Upper lobe of right lung (tissue), 1 donor: ENCODE data around the gene SMC6. TPM values are rescaled to one million over a fixed set of nuclear protein-coding genes. Genes with fewer than 3 reads are reported as not detected.
A peak's percentile ranks its signal among the peaks of the same experiment; 100 is the strongest.

Source experiments
- ATAC-seq: fragments of 200-7000 bp; cut with Tn5 transposase; one replicate; pipeline ENCODE4 v1.9.1; 2020; ENCODE audit warnings: mild to moderate bottlenecking, moderate library complexity
- DNase-seq: peaks from one replicate; pipeline ENCODE4 v3.0.0-alpha.2; 2020
- H3K27ac ChIP-seq: fragments of 200-600 bp; one replicate; pipeline ENCODE4 v1.8.0; 2022
- H3K27me3 ChIP-seq: fragments of 200-600 bp; one replicate; pipeline ENCODE4 v1.8.0; 2022; ENCODE audit warnings: mild to moderate bottlenecking
- H3K36me3 ChIP-seq: fragments of 200-600 bp; one replicate; pipeline ENCODE4 v1.8.0; 2022
- H3K4me1 ChIP-seq: fragments of 200-600 bp; one replicate; pipeline ENCODE4 v1.8.0; 2022
- H3K4me3 ChIP-seq: fragments of 200-600 bp; one replicate; pipeline ENCODE4 v1.8.0; 2022; ENCODE audit warnings: mild to moderate bottlenecking
- H3K9me3 ChIP-seq: fragments of 200-600 bp; one replicate; pipeline ENCODE4 v1.8.0; 2022
- intact Hi-C: fragments of 100-400 bp; cut with DNase I; formaldehyde crosslinking; loops from one replicate; pipeline ENCODE4 v1.11.0; 2022
- total RNA-seq: library from RNA; stranded (reverse); fragmentation: NEBNext Ultra II Directional; extraction: Animal tissue kit (Norgen Biotek cat#: 25700); gene quantifications from one replicate; pipeline ENCODE4 v1.2.1, GENCODE V29; 2021
- TF ChIP-seq, protein P1 (sequence below): fragments of 200-600 bp; IDR thresholded peaks from one replicate; pipeline ENCODE4 v1.8.0; 2022; ENCODE audit warnings: antibody characterized with exemption
- donor health status: DM: no; HTN: yes; CAD: no; lungs with severe emphysema.

SMC6 gene
- total RNA-seq, 1 donor from 2014 or later, result 16.0 TPM

GRCh38 chr2:17791121-17791816 is 37.7 kb upstream of the SMC6 start:
- Histone ChIP-seq H3K27me3 (no peaks in the 10 kb centered on the region), H3K9me3 (no peaks in the 10 kb centered on the region), H3K4me3 (no peak overlapping the region), H3K36me3 (no peaks in the 10 kb centered on the region), H3K27ac (no peak overlapping the region), H3K4me1 (peaks cover 11% of the 10 kb centered on the region)
- intact Hi-C loops, result no loop called here
- no peak for DNase-seq
- TF ChIP-seq, protein P1, sequence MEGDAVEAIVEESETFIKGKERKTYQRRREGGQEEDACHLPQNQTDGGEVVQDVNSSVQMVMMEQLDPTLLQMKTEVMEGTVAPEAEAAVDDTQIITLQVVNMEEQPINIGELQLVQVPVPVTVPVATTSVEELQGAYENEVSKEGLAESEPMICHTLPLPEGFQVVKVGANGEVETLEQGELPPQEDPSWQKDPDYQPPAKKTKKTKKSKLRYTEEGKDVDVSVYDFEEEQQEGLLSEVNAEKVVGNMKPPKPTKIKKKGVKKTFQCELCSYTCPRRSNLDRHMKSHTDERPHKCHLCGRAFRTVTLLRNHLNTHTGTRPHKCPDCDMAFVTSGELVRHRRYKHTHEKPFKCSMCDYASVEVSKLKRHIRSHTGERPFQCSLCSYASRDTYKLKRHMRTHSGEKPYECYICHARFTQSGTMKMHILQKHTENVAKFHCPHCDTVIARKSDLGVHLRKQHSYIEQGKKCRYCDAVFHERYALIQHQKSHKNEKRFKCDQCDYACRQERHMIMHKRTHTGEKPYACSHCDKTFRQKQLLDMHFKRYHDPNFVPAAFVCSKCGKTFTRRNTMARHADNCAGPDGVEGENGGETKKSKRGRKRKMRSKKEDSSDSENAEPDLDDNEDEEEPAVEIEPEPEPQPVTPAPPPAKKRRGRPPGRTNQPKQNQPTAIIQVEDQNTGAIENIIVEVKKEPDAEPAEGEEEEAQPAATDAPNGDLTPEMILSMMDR, result no peak
- peak; percentile 16 for ATAC-seq

DNA sequence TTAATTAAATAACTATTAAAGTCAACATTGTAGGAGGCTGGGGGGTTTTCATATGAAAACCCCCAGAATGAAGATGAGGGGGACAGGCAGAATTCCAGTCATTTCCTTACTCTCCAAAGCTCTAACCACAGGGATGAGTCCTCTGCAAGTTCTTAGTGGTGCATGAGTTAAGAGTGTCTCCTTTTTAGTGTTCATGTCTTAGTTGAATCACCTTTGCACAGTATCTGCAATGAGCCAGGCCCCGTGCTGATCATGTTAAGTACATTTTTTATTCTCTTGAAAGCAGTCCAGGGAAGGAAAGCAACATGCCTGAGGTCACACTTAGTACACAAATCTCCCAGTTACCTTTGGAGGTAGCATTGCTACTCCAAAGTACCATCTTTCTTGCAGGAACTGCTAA is 36.9 kb upstream of the SMC6 start:
- TF ChIP-seq, protein P1, result no peak
- Histone ChIP-seq H3K9me3 (no peaks in the 10 kb centered on the region), H3K4me1 (peaks cover 11% of the 10 kb centered on the region), H3K36me3 (no peaks in the 10 kb centered on the region), H3K27me3 (no peaks in the 10 kb centered on the region), H3K4me3 (no peak overlapping the region), H3K27ac (no peak overlapping the region)
- DNase-seq (no peak), ATAC-seq (no peak)
- intact Hi-C loops, result no loop called here

GRCh38 chr2:17788773-17789172 is 35.2 kb upstream of the SMC6 start:
- no peaks in the 10 kb centered on the region for H3K27me3 ChIP-seq
- ATAC-seq (no peak), DNase-seq (no peak)
- peaks cover 11% of the 10 kb centered on the region for H3K4me1 ChIP-seq
- H3K27ac ChIP-seq, result no peak overlapping the region
- no peaks in the 10 kb centered on the region for H3K9me3 ChIP-seq
- TF ChIP-seq, protein P1, result no peak
- no peak overlapping the region for H3K4me3 ChIP-seq
- intact Hi-C loops, result no loop called here
- no peaks in the 10 kb centered on the region for H3K36me3 ChIP-seq

DNA sequence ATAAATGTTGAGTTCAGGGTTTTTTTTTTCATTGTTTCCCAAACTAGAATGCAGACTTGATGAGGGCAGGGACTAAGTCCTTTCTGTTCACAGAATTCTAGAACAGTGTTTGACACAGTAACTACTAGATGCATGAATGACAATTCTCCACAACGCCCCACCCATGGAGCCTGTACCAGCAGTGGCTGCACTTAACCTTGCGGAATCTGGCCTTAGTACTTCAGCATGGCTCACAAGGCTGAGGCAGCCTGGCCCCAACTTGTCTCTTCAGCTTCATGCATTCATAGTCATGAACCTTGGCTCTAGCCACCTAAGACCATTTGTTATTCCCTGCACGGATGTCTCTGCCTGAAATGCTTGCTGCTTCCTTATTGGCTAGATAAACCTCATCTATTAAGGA is 33.1 kb upstream of the SMC6 start:
- H3K4me1 ChIP-seq, result peaks cover 8% of the 10 kb centered on the region
- no peak overlapping the region for H3K4me3 ChIP-seq
- DNase-seq (no peak), ATAC-seq (no peak)
- no peaks in the 10 kb centered on the region for H3K36me3 ChIP-seq
- TF ChIP-seq, protein P1, result no peak
- H3K27ac ChIP-seq, result no peak overlapping the region
- no peaks in the 10 kb centered on the region for H3K27me3 ChIP-seq
- no peaks in the 10 kb centered on the region for H3K9me3 ChIP-seq
- intact Hi-C loops, result no loop called here

- no peak overlapping the region for H3K27ac ChIP-seq
- H3K4me1 ChIP-seq, result no peaks in the 10 kb centered on the region
- DNase-seq (no peak), ATAC-seq (no peak)
- H3K27me3 ChIP-seq, result no peaks in the 10 kb centered on the region
- H3K4me3 ChIP-seq, result no peak overlapping the region
- TF ChIP-seq, protein P1, result no peak
- intact Hi-C loops, result no loop called here
- no peaks in the 10 kb centered on the region for H3K9me3 ChIP-seq
- peaks cover 9% of the 10 kb centered on the region for H3K36me3 ChIP-seq
These were observed 27.9 kb upstream of the SMC6 start for GRCh38 chr2:17781482-17781881.

- Histone ChIP-seq H3K27me3 (no peaks in the 10 kb centered on the region), H3K4me3 (no peak overlapping the region), H3K36me3 (peaks cover 9% of the 10 kb centered on the region), H3K4me1 (no peaks in the 10 kb centered on the region), H3K27ac (no peak overlapping the region), H3K9me3 (no peaks in the 10 kb centered on the region)
- ATAC-seq (no peak), DNase-seq (no peak)
- TF ChIP-seq, protein P1, result no peak
- intact Hi-C loops, result no loop called here
These were observed 26.9 kb upstream of the SMC6 start for GRCh38 chr2:17780546-17780945.
